Caco-2 (cell line): ENCODE measurements around the gene ZCRB1. TPM values are rescaled to one million over a fixed set of nuclear protein-coding genes. Genes with fewer than 3 reads are reported as not detected.

Experiments used
- BruUV-seq: library from RNA; stranded (reverse); fragments of 400-500 nt; replicated peaks from 2 replicates; lab custom pipeline; 2021; lab: Mats Ljungman, UMichigan
- CTCF ChIA-PET: fragments of 300-600 bp; sonication (Branson Sonifier 250); formaldehyde crosslinking; loops from one replicate; lab custom pipeline; 2022; ENCODE audit warnings: antibody characterized with exemption; lab: Charles Lee
- POLR2A ChIA-PET: fragments of 300-600 bp; sonication (Branson Sonifier 250); formaldehyde crosslinking; loops from one replicate; lab custom pipeline; 2022; ENCODE audit warnings: antibody characterized with exemption; lab: Charles Lee
- DNase-seq, 2 experiments: peaks; one replicate each; pipeline versions ENCODE4 v3.0.0 to v3.0.0-alpha.2; 2020 to 2022
- H3K27me3 ChIP-seq: replicated peaks from 2 replicates; pipeline ENCODE4 v1.6.0; 2011; ENCODE audit warnings: low read length; ENCODE audit not compliant: control insufficient read depth, insufficient read depth
- H3K36me3 ChIP-seq: 2 replicates; pipeline ENCODE4 v1.5.1; 2011; ENCODE audit warnings: low read length; ENCODE audit not compliant: control insufficient read depth, insufficient read depth
- H3K4me1 ChIP-seq: fragments of 250-450 bp; sonication (Bioruptor Pico); 2 replicates; pipeline ENCODE4 v1.5.1; 2020; ENCODE audit warnings: mild to moderate bottlenecking
- H3K4me3 ChIP-seq: 2 replicates; pipeline ENCODE4 v1.5.1; 2011; ENCODE audit warnings: low read depth, mild to moderate bottlenecking, control low read depth, low read length
- H3K9me3 ChIP-seq: fragments of 250-450 bp; sonication (Bioruptor Pico); 2 replicates; pipeline ENCODE4 v1.5.1; 2020; ENCODE audit warnings: mild to moderate bottlenecking, moderate library complexity
- H3K27ac Mint-ChIP-seq: one replicate; pipeline ENCODE4 v1.8.0; 2022; ENCODE audit warnings: mixed read lengths; ENCODE audit not compliant: unreplicated experiment
- H3K27me3 Mint-ChIP-seq: one replicate; pipeline ENCODE4 v1.8.0; 2022; ENCODE audit warnings: mixed read lengths; ENCODE audit not compliant: insufficient read depth, unreplicated experiment
- H3K36me3 Mint-ChIP-seq: one replicate; pipeline ENCODE4 v1.8.0; 2022; ENCODE audit warnings: mild to moderate bottlenecking, mixed read lengths; ENCODE audit not compliant: insufficient read depth, unreplicated experiment
- H3K4me1 Mint-ChIP-seq: one replicate; pipeline ENCODE4 v1.8.0; 2022; ENCODE audit warnings: low read depth, mixed read lengths; ENCODE audit not compliant: unreplicated experiment
- H3K4me3 Mint-ChIP-seq: one replicate; pipeline ENCODE4 v1.8.0; 2022; ENCODE audit warnings: mild to moderate bottlenecking, moderate library complexity, mixed read lengths; ENCODE audit not compliant: unreplicated experiment
- H3K9me3 Mint-ChIP-seq: one replicate; pipeline ENCODE4 v1.8.0; 2022; ENCODE audit warnings: mixed read lengths; ENCODE audit not compliant: unreplicated experiment
- CTCF ChIP-seq, 2 experiments: fragments of 200-600 bp in 1 of 2; IDR thresholded peaks; 1 replicate in 1 of 2; 2 replicates in 1 of 2; pipeline versions ENCODE4 v1.5.1 to v1.8.0; 2011 to 2022; ENCODE audit warnings: antibody characterized with exemption in 1 of 2, control low read depth in 1 of 2, inconsistent platforms in 1 of 2, low read depth in 1 of 2, low read length in 1 of 2, mild to moderate bottlenecking in 1 of 2, moderate library complexity in 1 of 2; ENCODE audit not compliant: insufficient read depth in 1 of 2, severe bottlenecking in 1 of 2, unreplicated experiment in 1 of 2
- intact Hi-C: fragments of 100-400 bp; cut with micrococcal nuclease; formaldehyde crosslinking; loops from one replicate; pipeline ENCODE4 v1.10.0; 2022; ENCODE audit not compliant: unreplicated experiment
- total RNA-seq: library from RNA; stranded (reverse); gene quantifications from 2 replicates; pipeline ENCODE4 v1.2.3, GENCODE V29; 2022

ZCRB1 gene
- total RNA-seq, 1 experiment from 2014 or later: 52.1 TPM

GRCh38 chr12:42270596-42270995 lies 55.3 kb downstream of the ZCRB1 start:
- no peaks in the 10 kb centered on the region for H3K36me3 Mint-ChIP-seq
- ChIA-PET POLR2A (no interaction called here), CTCF (no interaction called here)
- H3K4me3 Mint-ChIP-seq: no peak overlapping the region
- Histone ChIP-seq H3K9me3 (peaks cover 8% of the 10 kb centered on the region; the same call in 1 of the 2 replicates), H3K27me3 (no peaks in the 10 kb centered on the region), H3K4me3 (no peak overlapping the region), H3K36me3 (no peaks in the 10 kb centered on the region), H3K4me1 (no peaks in the 10 kb centered on the region)
- H3K4me1 Mint-ChIP-seq: no peaks in the 10 kb centered on the region
- H3K27me3 Mint-ChIP-seq: peaks cover 13% of the 10 kb centered on the region
- H3K27ac Mint-ChIP-seq: no peak overlapping the region
- no peak for DNase-seq
- BruUV-seq: no TSS peak
- peaks cover 10% of the 10 kb centered on the region for H3K9me3 Mint-ChIP-seq
- intact Hi-C loops: no loop called here
- no peak for TF ChIP-seq CTCF (IDR thresholded peaks at IDR 0.05; ENCODE audit: insufficient read depth in 1 of 2, low read depth in 1 of 2, low read length in 1 of 2, severe bottlenecking in 1 of 2, unreplicated experiment in 1 of 2)

- ChIA-PET POLR2A (no interaction called here), CTCF (no interaction called here)
- no peak overlapping the region for H3K4me3 ChIP-seq
- no peaks in the 10 kb centered on the region for H3K9me3 Mint-ChIP-seq
- no peaks in the 10 kb centered on the region for H3K4me1 Mint-ChIP-seq
- peaks cover 12% of the 10 kb centered on the region for H3K27me3 Mint-ChIP-seq
- H3K36me3 ChIP-seq: no peaks in the 10 kb centered on the region
- no peak for DNase-seq
- H3K36me3 Mint-ChIP-seq: no peaks in the 10 kb centered on the region
- no peaks in the 10 kb centered on the region for H3K4me1 ChIP-seq
- no TSS peak for BruUV-seq
- no peak overlapping the region for H3K27ac Mint-ChIP-seq
- no peak for TF ChIP-seq CTCF (IDR thresholded peaks at IDR 0.05; ENCODE audit: insufficient read depth in 1 of 2, low read depth in 1 of 2, low read length in 1 of 2, severe bottlenecking in 1 of 2, unreplicated experiment in 1 of 2)
- no peak overlapping the region for H3K4me3 Mint-ChIP-seq
- H3K9me3 ChIP-seq: peaks cover 8% of the 10 kb centered on the region; the same call in 1 of the 2 replicates
- intact Hi-C loops: no loop called here
- H3K27me3 ChIP-seq: no peaks in the 10 kb centered on the region
Observed at GRCh38 chr12:42267413-42268190, 58.3 kb downstream of the ZCRB1 start.

GRCh38 chr12:42266579-42267230 lies 59.2 kb downstream of the ZCRB1 start:
- ChIA-PET POLR2A (no interaction called here), CTCF (no interaction called here)
- H3K4me3 Mint-ChIP-seq: no peak overlapping the region
- Histone ChIP-seq H3K4me3 (no peak overlapping the region), H3K27me3 (no peaks in the 10 kb centered on the region), H3K36me3 (no peaks in the 10 kb centered on the region), H3K9me3 (0 out of 2 replicates have a peak, but pooled peaks cover 3% of the 10 kb centered on the region), H3K4me1 (no peaks in the 10 kb centered on the region)
- no peak for DNase-seq
- intact Hi-C loops: no loop called here
- peaks cover 12% of the 10 kb centered on the region for H3K27me3 Mint-ChIP-seq
- no peaks in the 10 kb centered on the region for H3K9me3 Mint-ChIP-seq
- no peaks in the 10 kb centered on the region for H3K4me1 Mint-ChIP-seq
- no TSS peak for BruUV-seq
- no peak for TF ChIP-seq CTCF (IDR thresholded peaks at IDR 0.05; ENCODE audit: insufficient read depth in 1 of 2, low read depth in 1 of 2, low read length in 1 of 2, severe bottlenecking in 1 of 2, unreplicated experiment in 1 of 2)
- no peaks in the 10 kb centered on the region for H3K36me3 Mint-ChIP-seq
- no peak overlapping the region for H3K27ac Mint-ChIP-seq
